Thoracic aorta (tissue), 2 donors: ENCODE data around the gene ANKRD52. TPM values are rescaled to one million over a fixed set of nuclear protein-coding genes. Genes with fewer than 3 reads are reported as not detected.

Experiments used
- ATAC-seq: fragments of 150-250 bp; one replicate; pipeline ENCODE4 v1.8.0; 2017; ENCODE audit warnings: low read depth; ENCODE audit not compliant: insufficient number of reproducible peaks, low FRiP score
- DNase-seq: peaks from one replicate; pipeline ENCODE4 v3.0.0-alpha.2; 2020; ENCODE audit warnings: low spot score
- H3K27ac ChIP-seq, 2 donors: fragments of 200-600 bp; sonication (generic); 1 replicate in 1 of 2; 2 replicates in 1 of 2; pipeline ENCODE4 v1.5.1; 2016; ENCODE audit warnings: mild to moderate bottlenecking in 2 of 2, moderate library complexity in 2 of 2
- H3K27me3 ChIP-seq: fragments of 200-600 bp; sonication (generic); replicated peaks from 2 replicates; pipeline ENCODE4 v1.6.0; 2016; ENCODE audit warnings: mild to moderate bottlenecking; ENCODE audit not compliant: insufficient read depth
- H3K36me3 ChIP-seq: fragments of 200-600 bp; sonication (generic); one replicate; pipeline ENCODE4 v1.5.1; 2016
- H3K4me1 ChIP-seq, 2 donors: fragments of 200-600 bp; sonication (generic); 1 replicate in 1 of 2; 2 replicates in 1 of 2; pipeline versions ENCODE4 v1.5.1 to v1.6.0; 2016; ENCODE audit warnings: low read depth in 2 of 2, mild to moderate bottlenecking in 1 of 2; ENCODE audit not compliant: control insufficient read depth in 1 of 2
- H3K4me3 ChIP-seq: fragments of 200-600 bp; sonication (generic); 2 replicates; pipeline ENCODE4 v1.5.1; 2016; ENCODE audit warnings: mild to moderate bottlenecking
- H3K9me3 ChIP-seq: fragments of 200-600 bp; sonication (generic); 2 replicates; pipeline ENCODE4 v1.5.1; 2016
- CTCF ChIP-seq: fragments of 200-600 bp; sonication (generic); IDR thresholded peaks from one replicate; pipeline ENCODE4 v1.5.1; 2019; ENCODE audit warnings: antibody characterized with exemption
- total RNA-seq, 2 donors: library from RNA; depleted of rRNA; stranded (reverse); fragments of >200 nt; gene quantifications; one replicate each; pipeline versions ENCODE4 v1.1.0 to v1.2.3, GENCODE V29; 2016

Gene ANKRD52
- 10 to 100 TPM; 30.9 to 36.3 TPM for total RNA-seq

GRCh38 chr12:56258068-56258819, at the start of gene ANKRD52:
TSS of gene ANKRD52 (minus strand) at chr12:56258384. CDS start at chr12:56258269, 115 bp downstream.
- ATAC-seq, result peak; percentile 93
- peak; percentile 62 for TF ChIP-seq CTCF
- Histone ChIP-seq H3K4me3 (peak within 1 kb of the TSS; percentile 85), H3K27me3 (no peaks in the 10 kb centered on the region), H3K27ac (peak within 1 kb of the TSS; percentile 73 to 75), H3K36me3 (peaks cover 24% of the 10 kb centered on the region), H3K9me3 (no peaks in the 10 kb centered on the region), H3K4me1 (peaks cover 13 to 30% of the 10 kb centered on the region in 2 donors)
- no peak for DNase-seq

GRCh38 chr12:56307221-56307965, 49.2 kb upstream of the ANKRD52 start:
- no peaks in the 10 kb centered on the region for H3K4me1 ChIP-seq
- H3K27ac ChIP-seq, result no peak overlapping the region
- H3K4me3 ChIP-seq, result no peak overlapping the region
- no peaks in the 10 kb centered on the region for H3K27me3 ChIP-seq
- no peaks in the 10 kb centered on the region for H3K9me3 ChIP-seq
- ATAC-seq (no peak), DNase-seq (no peak)
- peaks cover 6% of the 10 kb centered on the region for H3K36me3 ChIP-seq
- no peak for TF ChIP-seq CTCF

GRCh38 chr12:56304872-56305590, 46.8 kb upstream of the ANKRD52 start:
- Histone ChIP-seq H3K9me3 (no peaks in the 10 kb centered on the region), H3K27me3 (no peaks in the 10 kb centered on the region), H3K36me3 (peaks cover 3% of the 10 kb centered on the region), H3K4me3 (no peak overlapping the region), H3K4me1 (peaks cover 9 to 15% of the 10 kb centered on the region in 2 donors), H3K27ac (no peak overlapping the region)
- no peak for TF ChIP-seq CTCF
- no peak for ATAC-seq
- no peak for DNase-seq

- peaks cover 3% of the 10 kb centered on the region for H3K36me3 ChIP-seq
- DNase-seq (no peak), ATAC-seq (no peak)
- H3K4me3 ChIP-seq, result no peak overlapping the region
- no peaks in the 10 kb centered on the region for H3K27me3 ChIP-seq
- H3K27ac ChIP-seq, result no peak overlapping the region
- no peaks in the 10 kb centered on the region for H3K9me3 ChIP-seq
- H3K4me1 ChIP-seq, result peaks cover 9 to 17% of the 10 kb centered on the region in 2 donors
- no peak for TF ChIP-seq CTCF
Observed at GRCh38 chr12:56304276-56304675, 46.1 kb upstream of the ANKRD52 start.
